Ovary (tissue), 9 donors: ENCODE data around the gene SLC7A11. TPM values are rescaled to one million over a fixed set of nuclear protein-coding genes. Genes with fewer than 3 reads are reported as not detected.
"Not testable (repeated sequence)": the region's sequence is repeated elsewhere in the genome, so short reads cannot be mapped to it uniquely, and the experiment has no call there.

Experiments used
- DNase-seq, 5 donors: peaks; one replicate each; pipeline ENCODE4 v3.0.0-alpha.2; 2019 to 2020
- H3K27ac ChIP-seq, 2 donors: fragments of 200-600 bp; one replicate each; pipeline versions ENCODE4 v1.5.1 to v1.8.0; 2019 to 2022
- H3K27me3 ChIP-seq: fragments of 200-600 bp; one replicate; pipeline ENCODE4 v1.8.0; 2022
- H3K36me3 ChIP-seq: fragments of 200-600 bp; sonication (generic); one replicate; pipeline ENCODE4 v1.5.1; 2019
- H3K4me1 ChIP-seq: one replicate; pipeline ENCODE4 v1.8.1; 2013; ENCODE audit warnings: mild to moderate bottlenecking, moderate library complexity; ENCODE audit not compliant: insufficient read depth
- H3K4me3 ChIP-seq: fragments of 200-600 bp; sonication (generic); one replicate; pipeline ENCODE4 v1.5.1; 2017
- H3K9me3 ChIP-seq, 2 donors: fragments of 200-600 bp in 1 of 2; sonication (generic) in 1 of 2; one replicate each; pipeline versions ENCODE4 v1.5.1 to v1.8.1; 2013 to 2019; ENCODE audit warnings: mild to moderate bottlenecking in 1 of 2, moderate library complexity in 1 of 2
- EP300 ChIP-seq: sonication (generic); formaldehyde crosslinking; IDR thresholded peaks from one replicate; pipeline ENCODE4 v1.6.1; 2017; ENCODE audit warnings: antibody characterized with exemption
- POLR2A ChIP-seq: fragments of 450-650 bp; IDR thresholded peaks from one replicate; pipeline ENCODE4 v1.6.1; 2017; ENCODE audit warnings: antibody characterized with exemption, mild to moderate bottlenecking, moderate library complexity
- WGBS, 3 donors: extraction: QIAGEN DNeasy Blood & Tissue Kit in 1 of 3; methylation state at CpG; one replicate each; pipeline versions ENCODE4 v1.1.5 to v1.1.7; 2013 to 2017; 5-methylcytosine and 5-hydroxymethylcytosine counted together
- intact Hi-C, 4 donors: fragments of 100-400 bp; cut with DNase I; formaldehyde crosslinking; loops; one replicate each; pipeline versions ENCODE4 v1.11.0 to v1.15.1; 2022 to 2023
- polyA plus RNA-seq, 2 donors: library from polyadenylated mRNA; stranded (reverse); fragments of 200-250 nt in 1 of 2; fragments of 350-450 nt in 1 of 2; fragmentation: Illumina TruSeq in 1 of 2; extraction: RNeasy Lipid Tissue Mini Kit (QIAGEN cat#74804) in 1 of 2; gene quantifications; one replicate each; pipeline ENCODE4 v1.2.3, GENCODE V29; 2013 to 2014
- total RNA-seq, 7 donors: library from RNA; depleted of rRNA in 2 of 7; stranded (reverse); fragments of >200 nt in 2 of 7; fragmentation: NEBNext Ultra II Directional in 3 of 7; extraction: Animal tissue kit (Norgen Biotek cat#: 25700) in 3 of 7; gene quantifications; one replicate each; pipeline versions ENCODE4 v1.1.0 to v1.2.4, GENCODE V29; 2016 to 2023
- TF ChIP-seq, protein P1 (sequence below), 3 donors: fragments of 450-650 bp in 2 of 3; fragments of 200-600 bp in 1 of 3; IDR thresholded peaks; one replicate each; pipeline versions ENCODE4 v1.5.1 to v1.8.0; 2016 to 2022; ENCODE audit warnings: antibody characterized with exemption in 3 of 3, mild to moderate bottlenecking in 1 of 3
- donor health status: DM: no; HTN: no; CAD: no; lungs with moderate emphysema.
- donor health status: DM: no; HTN: no; CAD: no.
- donor health status: Bipolar disorder and iron deficiency.
- donor health status: DM: yes; HTN: yes; CAD: no.
- donor health status: DM: no; HTN: no; CAD: no.
- donor health status: DM: yes; HTN: yes; CAD: no.

The SLC7A11 gene
- total and polyA plus RNA-seq, 9 donors = 0.05 to 18.1 (median 0.95) TPM

GRCh38 chr4:138216272-138216867 is 25.8 kb downstream of the SLC7A11 start:
- no peaks in the 10 kb centered on the region for H3K9me3 ChIP-seq
- no peak for DNase-seq
- intact Hi-C loops = no loop called here
- H3K4me1 ChIP-seq = no peaks in the 10 kb centered on the region
- no peak overlapping the region for H3K4me3 ChIP-seq
- TF ChIP-seq, protein P1, sequence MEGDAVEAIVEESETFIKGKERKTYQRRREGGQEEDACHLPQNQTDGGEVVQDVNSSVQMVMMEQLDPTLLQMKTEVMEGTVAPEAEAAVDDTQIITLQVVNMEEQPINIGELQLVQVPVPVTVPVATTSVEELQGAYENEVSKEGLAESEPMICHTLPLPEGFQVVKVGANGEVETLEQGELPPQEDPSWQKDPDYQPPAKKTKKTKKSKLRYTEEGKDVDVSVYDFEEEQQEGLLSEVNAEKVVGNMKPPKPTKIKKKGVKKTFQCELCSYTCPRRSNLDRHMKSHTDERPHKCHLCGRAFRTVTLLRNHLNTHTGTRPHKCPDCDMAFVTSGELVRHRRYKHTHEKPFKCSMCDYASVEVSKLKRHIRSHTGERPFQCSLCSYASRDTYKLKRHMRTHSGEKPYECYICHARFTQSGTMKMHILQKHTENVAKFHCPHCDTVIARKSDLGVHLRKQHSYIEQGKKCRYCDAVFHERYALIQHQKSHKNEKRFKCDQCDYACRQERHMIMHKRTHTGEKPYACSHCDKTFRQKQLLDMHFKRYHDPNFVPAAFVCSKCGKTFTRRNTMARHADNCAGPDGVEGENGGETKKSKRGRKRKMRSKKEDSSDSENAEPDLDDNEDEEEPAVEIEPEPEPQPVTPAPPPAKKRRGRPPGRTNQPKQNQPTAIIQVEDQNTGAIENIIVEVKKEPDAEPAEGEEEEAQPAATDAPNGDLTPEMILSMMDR (IDR thresholded peaks at IDR 0.05) = no peak
- H3K36me3 ChIP-seq = no peaks in the 10 kb centered on the region
- H3K27me3 ChIP-seq = no peaks in the 10 kb centered on the region
- WGBS, 3 donors = 54 to 61% (median 59%) methylated on average over 4 of the region's 4 CpGs
- no peak overlapping the region for H3K27ac ChIP-seq

DNA sequence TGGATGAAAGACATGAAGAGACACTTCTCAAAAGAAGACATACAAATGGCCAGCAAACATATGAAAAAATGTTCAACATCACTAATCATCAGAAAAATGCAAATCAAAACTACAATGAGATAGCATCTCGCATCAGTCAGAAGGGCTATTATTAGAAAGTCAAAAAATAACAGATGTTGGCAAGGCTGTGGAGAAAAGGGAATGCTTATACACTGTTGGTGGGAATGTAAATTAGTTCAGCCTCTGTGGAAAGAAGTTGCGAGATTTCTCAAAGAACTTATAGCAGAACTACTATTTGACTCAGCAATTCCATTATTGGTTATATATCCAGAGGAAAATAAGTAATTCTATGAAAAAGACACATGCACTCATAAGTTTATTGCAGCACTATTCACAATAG is 31.6 kb downstream of the SLC7A11 start:
- intact Hi-C loops, H3K4me1 ChIP-seq, H3K27me3 ChIP-seq, H3K36me3 ChIP-seq, H3K4me3 ChIP-seq, H3K9me3 ChIP-seq, DNase-seq, H3K27ac ChIP-seq: not testable (repeated sequence)
- WGBS, 3 donors = 71 to 72% (median 72%) methylated on average over 2 of the region's 2 CpGs

DNA sequence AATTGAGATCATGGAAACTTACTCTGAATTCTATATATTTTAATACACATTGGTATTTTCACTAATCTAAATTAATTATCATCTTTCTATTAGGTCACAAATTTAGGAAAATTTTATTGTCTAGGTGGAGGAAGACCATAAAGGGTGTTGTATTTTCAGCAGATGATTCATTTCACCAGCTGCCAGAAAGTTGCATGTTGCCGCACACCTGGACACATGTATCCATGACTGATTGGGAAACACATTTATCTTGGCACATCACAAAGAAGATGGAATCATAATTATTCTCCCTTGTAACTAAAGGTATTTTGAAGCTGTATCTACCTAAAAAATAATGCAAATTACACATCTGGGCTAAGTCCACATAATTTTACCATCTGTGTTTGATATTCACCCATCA is 33.1 kb downstream of the SLC7A11 start:
- 95 to 100% (median 96%) methylated on average over 1 of the region's 1 CpG for WGBS, 3 donors

GRCh38 chr4:138205531-138206233 is 36.5 kb downstream of the SLC7A11 start:
- TF ChIP-seq, protein P1 (IDR thresholded peaks at IDR 0.05) = no peak
- no peak for DNase-seq
- H3K27ac ChIP-seq = no peak overlapping the region
- no peaks in the 10 kb centered on the region for H3K9me3 ChIP-seq
- H3K27me3 ChIP-seq = no peaks in the 10 kb centered on the region
- intact Hi-C loops = no loop called here
- WGBS, 3 donors = 86 to 98% (median 93%) methylated on average over 1 of the region's 1 CpG
- H3K4me1 ChIP-seq = no peaks in the 10 kb centered on the region
- H3K36me3 ChIP-seq = no peaks in the 10 kb centered on the region
- no peak overlapping the region for H3K4me3 ChIP-seq

More for the DNA sequence above, 33.1 kb downstream of the SLC7A11 start:
- H3K36me3 ChIP-seq = no peaks in the 10 kb centered on the region
- H3K27me3 ChIP-seq = no peaks in the 10 kb centered on the region
- H3K4me1 ChIP-seq = no peaks in the 10 kb centered on the region
- H3K9me3 ChIP-seq = no peaks in the 10 kb centered on the region
- intact Hi-C loops = no loop called here
- TF ChIP-seq POLR2A (no peak), EP300 (no peak)
- TF ChIP-seq, protein P1 (IDR thresholded peaks at IDR 0.05) = no peak
- DNase-seq = no peak
- H3K27ac ChIP-seq = no peak overlapping the region
- H3K4me3 ChIP-seq = no peak overlapping the region

DNA sequence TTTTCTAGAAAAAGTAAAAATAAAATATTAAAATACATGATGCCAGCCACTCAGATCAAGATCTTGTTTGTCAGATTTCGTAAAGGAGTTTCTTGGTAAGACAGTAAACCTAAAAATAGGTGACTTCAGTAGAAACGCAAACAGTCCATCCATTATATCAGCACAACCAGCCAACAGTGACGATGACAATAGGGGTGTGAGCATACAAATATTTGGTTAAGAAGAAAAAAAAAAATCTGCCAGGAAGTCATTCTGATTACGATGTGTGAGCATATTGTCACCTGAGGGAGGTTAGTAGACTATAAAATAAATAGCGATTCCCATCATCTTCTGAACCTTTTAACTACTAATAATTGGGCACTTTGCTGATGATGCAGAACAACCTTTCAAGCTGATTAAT is 37.6 kb downstream of the SLC7A11 start:
- Histone ChIP-seq H3K4me3 (no peak overlapping the region), H3K36me3 (no peaks in the 10 kb centered on the region), H3K9me3 (no peaks in the 10 kb centered on the region), H3K4me1 (no peaks in the 10 kb centered on the region), H3K27ac (no peak overlapping the region), H3K27me3 (no peaks in the 10 kb centered on the region)
- intact Hi-C loops = no loop called here
- 91 to 94% (median 94%) methylated on average over 5 of the region's 5 CpGs for WGBS, 3 donors
- no peak for TF ChIP-seq POLR2A
- TF ChIP-seq EP300 = no peak
- TF ChIP-seq, protein P1 (IDR thresholded peaks at IDR 0.05) = no peak
- DNase-seq = no peak
